Muscle layer of duodenum (tissue), 2 donors: ENCODE data around the gene ANGPTL8.
A peak's percentile ranks its signal among the peaks of the same experiment; 100 is the strongest.

ENCODE experiments used
- H3K27ac ChIP-seq: one replicate; pipeline ENCODE4 v1.7.0; 2013; ENCODE audit warnings: mild to moderate bottlenecking, low read length
- H3K27me3 ChIP-seq: one replicate; pipeline ENCODE4 v1.7.0; 2013; ENCODE audit warnings: low read depth, mild to moderate bottlenecking, control low read depth, low read length
- H3K36me3 ChIP-seq, 2 donors: one replicate each; pipeline ENCODE4 v1.7.0; 2013; ENCODE audit warnings: low read length in 2 of 2, control low read depth in 1 of 2, mild to moderate bottlenecking in 1 of 2; ENCODE audit not compliant: insufficient read depth in 2 of 2, control insufficient read depth in 1 of 2
- H3K4me1 ChIP-seq, 2 donors: one replicate each; pipeline ENCODE4 v1.7.0; 2013; ENCODE audit warnings: low read length in 2 of 2, mild to moderate bottlenecking in 2 of 2, control low read depth in 1 of 2, moderate library complexity in 1 of 2; ENCODE audit not compliant: insufficient read depth in 2 of 2, control insufficient read depth in 1 of 2
- H3K4me3 ChIP-seq, 2 donors: one replicate each; pipeline ENCODE4 v1.7.0; 2013; ENCODE audit warnings: low read length in 2 of 2, low read depth in 1 of 2, mild to moderate bottlenecking in 1 of 2
- H3K9me3 ChIP-seq, 2 donors: one replicate each; pipeline ENCODE4 v1.7.0; 2013; ENCODE audit warnings: low read length in 2 of 2, control low read depth in 1 of 2, mild to moderate bottlenecking in 1 of 2; ENCODE audit not compliant: control insufficient read depth in 1 of 2
- donor health status: healthy.

ANGPTL8 gene

DNA sequence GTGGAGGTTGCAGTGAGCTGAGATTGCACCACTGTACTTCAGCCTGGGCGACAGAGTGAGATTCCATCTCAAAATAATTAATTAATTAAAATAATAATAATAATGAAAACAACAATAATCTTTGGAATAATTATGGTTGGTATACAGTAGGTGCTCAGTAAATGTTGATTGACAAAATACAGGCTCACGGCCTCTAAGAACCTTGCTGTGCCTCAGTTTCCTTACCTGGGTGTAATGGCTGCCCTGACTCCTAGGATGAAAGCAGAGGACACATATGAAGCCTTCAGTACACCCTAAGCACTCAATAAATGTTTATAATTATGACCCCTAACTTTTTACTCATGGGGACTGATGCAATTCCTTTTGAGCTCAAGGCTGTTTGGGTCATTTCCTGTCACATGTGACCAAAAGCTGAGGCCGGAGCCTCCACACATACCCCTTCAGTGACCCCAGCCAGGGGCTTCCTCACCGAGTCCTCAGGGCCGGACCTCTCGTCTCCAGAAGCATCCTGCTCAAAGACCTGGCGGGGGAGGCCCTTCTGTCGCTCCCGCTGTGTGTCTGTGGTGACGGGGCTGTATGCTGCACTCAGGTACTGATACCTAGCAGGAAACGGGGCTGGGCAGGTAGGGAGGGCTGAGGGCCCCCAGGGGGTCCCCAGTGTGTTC lies 12.4 kb downstream of the ANGPTL8 start:
- Histone ChIP-seq H3K36me3 (peaks cover 19 to 30% of the 10 kb centered on the region in 2 donors), H3K9me3 (no peaks in the 10 kb centered on the region), H3K27me3 (no peaks in the 10 kb centered on the region), H3K4me1 (peaks cover 0 to 10% of the 10 kb centered on the region in 2 donors), H3K4me3 (no peak overlapping the region), H3K27ac (no peak overlapping the region)

- Histone ChIP-seq H3K27me3 (no peaks in the 10 kb centered on the region), H3K27ac (no peak overlapping the region), H3K4me1 (peaks cover 0 to 8% of the 10 kb centered on the region in 2 donors), H3K4me3 (no peak overlapping the region), H3K36me3 (peaks cover 16 to 30% of the 10 kb centered on the region in 2 donors), H3K9me3 (no peaks in the 10 kb centered on the region)
Observed at GRCh38 chr19:11252665-11253355, 13.4 kb downstream of the ANGPTL8 start.

DNA sequence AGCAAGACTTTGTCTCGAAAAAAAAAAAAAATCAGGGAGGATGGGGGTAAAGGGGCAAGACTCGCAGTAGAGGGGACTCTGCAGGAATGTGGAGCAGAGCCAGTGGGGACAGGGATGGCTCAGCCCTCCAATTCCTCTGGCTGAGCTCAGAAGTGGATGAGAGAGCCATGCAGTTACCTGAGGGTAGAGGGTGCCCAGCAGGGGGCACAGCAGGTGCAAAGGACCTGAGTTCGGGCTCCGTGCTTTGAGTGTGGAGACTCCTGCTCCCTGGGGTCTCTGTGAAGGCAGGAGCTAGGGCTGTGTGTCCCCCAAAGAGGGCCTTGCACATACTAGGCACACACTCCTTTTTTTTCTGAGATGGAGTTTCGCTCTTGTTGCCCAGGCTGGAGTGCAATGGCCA lies 15.2 kb downstream of the ANGPTL8 start:
- Histone ChIP-seq H3K4me3 (no peak overlapping the region), H3K4me1 (peaks cover 0 to 5% of the 10 kb centered on the region in 2 donors), H3K36me3 (peaks cover 5 to 30% of the 10 kb centered on the region in 2 donors), H3K27ac (no peak overlapping the region), H3K9me3 (no peaks in the 10 kb centered on the region), H3K27me3 (no peaks in the 10 kb centered on the region)

GRCh38 chr19:11256189-11256588 lies 16.8 kb downstream of the ANGPTL8 start:
- peaks cover 0 to 5% of the 10 kb centered on the region in 2 donors for H3K4me1 ChIP-seq
- no peaks in the 10 kb centered on the region for H3K9me3 ChIP-seq
- H3K27ac ChIP-seq = no peak overlapping the region
- H3K27me3 ChIP-seq = no peaks in the 10 kb centered on the region
- H3K36me3 ChIP-seq = peaks cover 5 to 19% of the 10 kb centered on the region in 2 donors
- H3K4me3 ChIP-seq = no peak overlapping the region

DNA sequence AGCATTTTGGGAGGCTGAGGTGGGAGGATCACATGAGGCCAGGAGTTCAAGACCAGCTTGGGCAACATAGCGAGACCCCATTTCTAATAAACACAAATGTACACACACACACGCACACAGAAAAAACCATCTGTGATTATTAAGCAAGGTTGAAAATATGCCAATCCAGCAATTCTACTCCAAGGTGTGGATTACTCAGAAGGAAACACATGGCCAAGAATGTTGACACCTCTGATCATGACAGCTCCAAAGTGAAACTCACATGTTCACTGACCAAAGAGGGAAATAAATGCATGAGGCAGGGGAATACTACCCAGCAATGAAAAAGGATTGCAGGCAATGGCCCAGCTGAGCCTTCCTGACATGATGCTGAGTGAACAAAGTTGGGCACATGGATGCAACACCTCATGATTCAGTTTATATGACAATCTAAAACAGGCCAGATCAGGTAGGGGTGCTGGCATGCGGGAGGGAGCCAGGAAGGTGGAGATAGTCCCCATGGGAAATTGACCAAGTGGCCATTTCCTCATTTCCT lies 18.5 kb downstream of the ANGPTL8 start:
- Histone ChIP-seq H3K9me3 (no peaks in the 10 kb centered on the region), H3K36me3 (peaks cover 0 to 4% of the 10 kb centered on the region in 2 donors), H3K27ac (no peak overlapping the region), H3K4me1 (peaks cover 0 to 6% of the 10 kb centered on the region in 2 donors), H3K27me3 (no peaks in the 10 kb centered on the region), H3K4me3 (no peak overlapping the region)

DNA sequence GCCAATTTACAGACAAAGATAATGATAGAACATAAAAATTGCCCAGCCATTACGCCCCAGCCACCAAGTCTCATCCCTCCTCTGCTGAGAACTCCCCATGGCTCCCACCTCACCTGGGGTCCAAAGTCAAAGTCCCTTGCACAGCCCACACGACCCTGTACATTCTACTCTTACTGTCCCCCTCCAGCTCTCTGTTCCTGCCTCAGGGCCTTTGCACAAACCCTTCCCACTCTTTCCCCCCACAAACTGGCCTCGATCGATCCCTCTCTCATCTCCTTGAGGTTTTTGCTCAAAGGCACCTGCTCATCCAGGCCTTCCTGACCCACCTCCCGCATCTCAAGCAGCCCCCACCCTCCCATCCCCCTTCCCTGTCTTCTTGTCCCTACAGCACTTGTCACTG lies 21.6 kb downstream of the ANGPTL8 start:
- peaks cover 0 to 6% of the 10 kb centered on the region in 2 donors for H3K4me1 ChIP-seq
- no peaks in the 10 kb centered on the region for H3K9me3 ChIP-seq
- H3K27ac ChIP-seq = no peak overlapping the region
- no peaks in the 10 kb centered on the region for H3K36me3 ChIP-seq
- no peaks in the 10 kb centered on the region for H3K27me3 ChIP-seq
- H3K4me3 ChIP-seq = no peak overlapping the region

- Histone ChIP-seq H3K9me3 (no peaks in the 10 kb centered on the region), H3K4me3 (peak overlapping the region; percentile 57 to 86), H3K36me3 (no peaks in the 10 kb centered on the region), H3K27me3 (no peaks in the 10 kb centered on the region), H3K4me1 (peaks cover 0 to 6% of the 10 kb centered on the region in 2 donors), H3K27ac (no peak overlapping the region)
Observed at GRCh38 chr19:11261431-11261970, 22.1 kb downstream of the ANGPTL8 start.

- peak within 1 kb of the TSS; percentile 57 to 86 for H3K4me3 ChIP-seq
- no peak within 1 kb of the TSS for H3K27ac ChIP-seq
- H3K27me3 ChIP-seq = no peaks in the 10 kb centered on the region
- H3K36me3 ChIP-seq = no peaks in the 10 kb centered on the region
- peaks cover 0 to 6% of the 10 kb centered on the region in 2 donors for H3K4me1 ChIP-seq
- no peaks in the 10 kb centered on the region for H3K9me3 ChIP-seq
Observed at GRCh38 chr19:11261971-11262839, 22.8 kb downstream of the ANGPTL8 start, which contains the start of gene DOCK6. TSS of gene DOCK6 (minus strand) at chr19:11262524. CDS start at chr19:11262440, 84 bp downstream.

DNA sequence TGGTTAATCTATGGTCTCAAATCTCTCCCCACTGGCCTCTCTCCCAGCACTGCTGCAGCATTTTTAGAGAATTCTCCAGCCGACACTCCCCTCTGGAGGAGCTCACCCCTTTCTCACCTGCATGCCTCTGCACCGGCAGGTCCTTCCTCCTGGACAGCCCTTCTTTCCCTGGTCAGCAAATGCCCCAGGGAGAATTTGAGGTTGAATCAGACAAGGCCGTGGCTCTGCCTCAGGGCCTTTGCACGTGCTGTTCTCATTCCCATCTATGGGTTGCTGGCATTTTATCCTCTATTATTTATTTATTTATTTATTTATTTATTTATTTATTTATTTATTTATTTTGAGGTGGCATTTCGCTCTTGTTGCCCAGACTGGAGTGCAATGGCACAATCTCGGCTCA lies 24.3 kb downstream of the ANGPTL8 start:
- Histone ChIP-seq H3K4me3 (no peak overlapping the region), H3K27me3 (no peaks in the 10 kb centered on the region), H3K27ac (no peak overlapping the region), H3K36me3 (no peaks in the 10 kb centered on the region), H3K9me3 (no peaks in the 10 kb centered on the region), H3K4me1 (peaks cover 0 to 9% of the 10 kb centered on the region in 2 donors)

DNA sequence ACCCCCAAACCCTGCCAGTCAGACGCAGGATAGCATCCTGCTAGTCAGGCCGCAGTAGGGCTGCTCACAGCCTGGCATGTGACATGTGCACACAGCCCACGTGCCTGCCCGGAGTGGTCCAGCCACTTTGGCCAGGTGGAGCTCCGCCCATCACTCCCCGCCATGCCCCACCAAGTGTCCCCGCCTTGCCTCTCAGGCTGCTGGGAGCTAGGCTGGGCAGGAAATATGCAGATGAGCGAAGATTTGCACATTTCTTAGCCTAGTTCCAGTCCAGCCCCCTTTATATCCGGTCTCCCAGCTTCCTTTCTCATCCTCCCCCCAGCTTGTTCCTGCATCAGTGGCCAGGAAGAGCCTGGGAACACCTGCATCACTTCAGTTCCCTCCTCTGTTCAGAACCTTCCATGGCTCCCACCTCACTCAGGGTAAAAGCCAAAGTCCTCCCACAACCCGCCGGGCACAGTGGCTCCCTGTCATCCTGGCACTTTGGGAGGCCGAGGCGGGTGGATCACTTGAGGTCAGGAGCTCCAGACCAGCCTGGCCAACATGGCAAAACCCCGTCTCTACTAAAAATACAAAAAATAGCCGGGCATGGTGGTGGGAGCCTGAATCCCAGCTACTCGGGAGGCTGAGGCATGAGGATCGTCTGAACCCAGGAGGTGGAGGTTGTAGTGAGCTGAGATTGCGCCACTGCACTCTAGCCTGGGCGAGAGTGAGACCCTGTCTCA lies 25.2 kb downstream of the ANGPTL8 start:
- Histone ChIP-seq H3K4me3 (no peak overlapping the region), H3K27ac (peak overlapping the region; percentile 31), H3K4me1 (peaks cover 0 to 18% of the 10 kb centered on the region in 2 donors)

More for the DNA sequence above, 25.2 kb downstream of the ANGPTL8 start:
- Histone ChIP-seq H3K9me3 (no peaks in the 10 kb centered on the region), H3K27me3 (no peaks in the 10 kb centered on the region), H3K36me3 (no peaks in the 10 kb centered on the region)
